Chondrocyte (in vitro differentiated cells): Measurements from ENCODE around the gene RNF166. TPM values are rescaled to one million over a fixed set of nuclear protein-coding genes. Genes with fewer than 3 reads are reported as not detected.

Experiments used
- DNase-seq: peaks from one replicate; pipeline ENCODE4 v3.0.0; 2021; ENCODE audit warnings: mixed read lengths, low spot score
- H3K27ac Mint-ChIP-seq: one replicate; pipeline ENCODE4 v1.8.0; 2021; ENCODE audit warnings: mild to moderate bottlenecking, moderate library complexity, mixed read lengths; ENCODE audit not compliant: unreplicated experiment
- H3K27me3 Mint-ChIP-seq: 2 replicates; pipeline ENCODE4 v1.8.0; 2021; ENCODE audit warnings: low read depth, mixed read lengths
- H3K36me3 Mint-ChIP-seq: 2 replicates; pipeline ENCODE4 v1.8.0; 2021; ENCODE audit warnings: low read depth, mixed read lengths
- H3K4me1 Mint-ChIP-seq: 2 replicates; pipeline ENCODE4 v1.8.0; 2021; ENCODE audit warnings: low read depth, mild to moderate bottlenecking, mixed read lengths
- H3K4me3 Mint-ChIP-seq: one replicate; pipeline ENCODE4 v1.8.0; 2021; ENCODE audit warnings: mild to moderate bottlenecking, moderate library complexity, mixed read lengths; ENCODE audit not compliant: unreplicated experiment
- H3K9me3 Mint-ChIP-seq: 2 replicates; pipeline ENCODE4 v1.8.0; 2021; ENCODE audit warnings: low read depth, mixed read lengths
- total RNA-seq: library from RNA; stranded (reverse); gene quantifications from 3 replicates; pipeline ENCODE4 v1.2.1, GENCODE V29; 2021
- TF ChIP-seq, protein P1 (sequence below): fragments of 200-600 bp; sonication (generic); IDR thresholded peaks from 2 replicates; pipeline ENCODE4 v1.5.0; 2021; ENCODE audit warnings: antibody characterized with exemption, mild to moderate bottlenecking, moderate library complexity

The RNF166 gene
- total RNA-seq, 1 donor from 2014 or later, result 12.8 TPM

DNA sequence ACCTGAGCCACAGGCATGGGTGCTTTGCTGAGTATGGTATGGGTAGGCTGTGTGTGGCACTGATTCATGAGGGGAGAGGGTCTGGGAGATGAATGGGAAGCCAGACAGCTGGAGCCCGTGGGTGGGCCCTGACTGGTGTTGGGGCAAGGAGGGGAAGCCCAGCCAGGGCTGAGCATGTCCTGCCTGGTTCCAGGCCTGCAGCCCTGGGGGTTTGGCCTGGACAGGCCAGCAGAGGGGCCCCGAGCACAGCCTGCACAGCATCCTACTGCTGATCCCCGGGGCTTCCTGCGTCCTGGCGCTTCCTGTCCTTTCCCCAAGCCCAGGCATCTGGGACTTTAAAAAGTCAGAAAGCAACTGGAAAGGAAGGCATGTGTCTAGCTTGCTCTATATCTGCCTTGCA is 38.7 kb downstream of the RNF166 start:
- TF ChIP-seq, protein P1, sequence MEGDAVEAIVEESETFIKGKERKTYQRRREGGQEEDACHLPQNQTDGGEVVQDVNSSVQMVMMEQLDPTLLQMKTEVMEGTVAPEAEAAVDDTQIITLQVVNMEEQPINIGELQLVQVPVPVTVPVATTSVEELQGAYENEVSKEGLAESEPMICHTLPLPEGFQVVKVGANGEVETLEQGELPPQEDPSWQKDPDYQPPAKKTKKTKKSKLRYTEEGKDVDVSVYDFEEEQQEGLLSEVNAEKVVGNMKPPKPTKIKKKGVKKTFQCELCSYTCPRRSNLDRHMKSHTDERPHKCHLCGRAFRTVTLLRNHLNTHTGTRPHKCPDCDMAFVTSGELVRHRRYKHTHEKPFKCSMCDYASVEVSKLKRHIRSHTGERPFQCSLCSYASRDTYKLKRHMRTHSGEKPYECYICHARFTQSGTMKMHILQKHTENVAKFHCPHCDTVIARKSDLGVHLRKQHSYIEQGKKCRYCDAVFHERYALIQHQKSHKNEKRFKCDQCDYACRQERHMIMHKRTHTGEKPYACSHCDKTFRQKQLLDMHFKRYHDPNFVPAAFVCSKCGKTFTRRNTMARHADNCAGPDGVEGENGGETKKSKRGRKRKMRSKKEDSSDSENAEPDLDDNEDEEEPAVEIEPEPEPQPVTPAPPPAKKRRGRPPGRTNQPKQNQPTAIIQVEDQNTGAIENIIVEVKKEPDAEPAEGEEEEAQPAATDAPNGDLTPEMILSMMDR, result no peak
- Mint-ChIP-seq H3K27me3 (no peaks in the 10 kb centered on the region), H3K27ac (no peak overlapping the region), H3K36me3 (no peaks in the 10 kb centered on the region), H3K4me3 (no peak overlapping the region), H3K4me1 (peaks cover 4% of the 10 kb centered on the region), H3K9me3 (no peaks in the 10 kb centered on the region)
- no peak for DNase-seq

DNA sequence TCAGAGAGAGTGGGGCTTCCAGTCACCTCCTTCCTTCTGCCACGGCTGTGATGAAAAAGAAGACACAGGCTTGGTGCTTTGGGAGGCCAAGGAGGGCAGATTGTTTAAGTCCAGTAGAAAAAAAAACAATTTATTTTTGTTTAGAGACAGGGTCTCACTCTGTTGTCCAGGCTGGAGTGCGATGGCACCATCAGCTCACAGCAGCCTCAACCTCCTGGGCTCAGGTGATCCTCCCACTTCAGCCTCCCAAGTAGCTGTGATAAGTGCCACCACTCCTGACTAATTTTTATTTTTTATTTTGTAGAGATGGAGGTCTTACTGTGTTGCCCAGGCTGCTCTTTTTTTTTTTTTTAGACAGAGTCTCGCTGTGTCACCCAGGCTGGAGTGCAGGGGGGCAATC is 40.6 kb downstream of the RNF166 start:
- TF ChIP-seq, protein P1, result no peak
- Mint-ChIP-seq H3K4me3 (no peak overlapping the region), H3K27me3 (no peaks in the 10 kb centered on the region), H3K27ac (no peak overlapping the region), H3K4me1 (peaks cover 16% of the 10 kb centered on the region), H3K36me3 (no peaks in the 10 kb centered on the region), H3K9me3 (no peaks in the 10 kb centered on the region)
- no peak for DNase-seq

DNA sequence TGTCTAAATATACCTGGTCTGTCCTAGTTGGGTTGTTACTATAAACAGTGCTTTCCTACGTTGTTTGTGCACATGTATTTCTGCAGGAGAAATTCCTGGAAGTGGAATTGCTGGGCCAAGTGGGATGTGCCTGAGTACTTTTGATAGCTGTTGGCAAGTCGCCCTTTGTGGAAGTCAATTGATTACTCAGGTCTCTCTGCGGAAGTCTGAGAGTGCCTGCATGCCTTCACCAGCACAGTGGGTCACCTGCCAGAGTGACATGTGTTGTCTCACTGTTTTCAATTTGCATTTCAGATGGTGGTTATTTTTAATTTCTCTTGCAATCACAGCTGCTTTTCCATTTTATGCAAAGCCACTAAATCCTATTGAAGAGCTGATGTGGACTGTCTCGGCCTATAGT is 41.1 kb downstream of the RNF166 start:
- TF ChIP-seq, protein P1, result no peak
- Mint-ChIP-seq H3K27ac (no peak overlapping the region), H3K27me3 (no peaks in the 10 kb centered on the region), H3K4me3 (no peak overlapping the region), H3K4me1 (peaks cover 16% of the 10 kb centered on the region), H3K9me3 (no peaks in the 10 kb centered on the region), H3K36me3 (no peaks in the 10 kb centered on the region)
- DNase-seq, result no peak

DNA sequence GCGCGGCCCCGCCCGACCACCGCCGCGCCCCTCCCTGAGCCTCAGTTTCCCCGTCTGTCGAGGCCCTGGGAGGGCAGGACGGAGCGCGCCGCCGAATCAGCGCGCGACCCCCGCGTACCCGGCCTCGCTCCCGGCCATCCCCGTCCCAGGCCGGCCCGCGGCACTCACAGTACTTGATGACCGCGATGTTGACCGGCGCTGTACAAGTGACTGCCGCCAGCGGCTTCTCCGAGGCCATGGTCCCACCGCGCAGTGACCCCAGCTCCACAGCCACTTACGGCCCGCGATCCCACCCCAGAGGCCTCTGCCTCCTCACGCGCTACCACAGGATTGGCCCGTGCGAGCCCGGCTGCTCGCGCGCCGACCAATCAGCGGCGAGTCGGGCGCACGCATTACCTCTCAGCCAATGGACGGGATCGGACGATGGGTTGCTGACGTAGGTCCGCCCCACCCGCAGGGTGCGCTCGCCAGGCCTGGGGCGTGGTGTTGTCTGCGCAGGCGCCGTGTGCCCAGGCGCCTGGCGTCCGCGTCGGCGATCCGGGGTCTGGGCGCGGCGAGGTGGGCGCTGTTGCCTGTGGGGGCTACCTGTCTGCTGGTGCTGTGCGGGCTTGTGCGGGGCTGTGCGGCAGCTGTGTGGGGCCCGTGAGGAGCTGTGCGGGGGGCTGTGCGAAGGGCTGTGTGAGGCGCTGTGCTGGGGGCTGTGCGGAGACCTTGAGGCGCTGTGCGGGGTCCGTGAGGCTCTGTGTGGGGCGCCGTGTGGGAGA is 43.2 kb downstream of the RNF166 start, which contains the start of gene MVD:
TSS of gene MVD (minus strand) at position 249 of the 764 bp plus-strand sequence. CDS start at position 238, 11 bp downstream.
- H3K27me3 Mint-ChIP-seq, result no peaks in the 10 kb centered on the region
- H3K4me3 Mint-ChIP-seq, result peak within 1 kb of the TSS; percentile 84
- no peaks in the 10 kb centered on the region for H3K36me3 Mint-ChIP-seq
- H3K9me3 Mint-ChIP-seq, result no peaks in the 10 kb centered on the region
- DNase-seq, result peak; percentile 99
- TF ChIP-seq, protein P1, result no peak
- H3K27ac Mint-ChIP-seq, result peak within 1 kb of the TSS; percentile 92
- peaks cover 16% of the 10 kb centered on the region for H3K4me1 Mint-ChIP-seq

DNA sequence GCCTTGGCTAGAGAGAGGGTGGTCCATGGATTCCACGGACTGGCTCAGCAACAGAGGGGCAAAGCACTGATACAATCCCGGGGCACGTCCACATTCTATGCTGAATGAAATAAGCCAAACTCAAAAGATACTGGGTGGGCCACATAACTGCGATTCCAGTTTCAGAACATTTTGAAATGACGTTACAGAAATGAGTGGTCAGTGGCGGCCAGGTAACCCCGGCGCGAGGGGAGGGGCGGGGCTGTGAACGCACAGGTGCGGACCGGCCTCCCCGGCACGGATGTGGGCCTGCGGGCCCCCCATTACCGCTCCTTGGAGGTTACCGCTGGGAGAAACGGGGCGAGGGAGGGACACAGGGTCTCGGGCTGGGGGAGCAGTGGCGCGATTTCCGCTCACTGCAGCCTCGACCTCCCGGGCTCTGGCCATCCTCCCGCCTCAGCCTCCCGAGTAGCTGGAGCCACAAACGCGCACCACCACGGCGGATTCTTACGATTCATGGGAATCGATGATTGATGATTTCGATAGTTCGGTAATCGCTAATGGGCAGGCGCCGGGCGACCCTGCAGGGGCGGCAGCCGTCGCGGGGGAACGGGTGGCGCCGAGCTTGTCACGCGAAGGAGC is 43.9 kb downstream of the RNF166 start:
- no peak for DNase-seq

More for the DNA sequence above, 43.9 kb downstream of the RNF166 start:
- Mint-ChIP-seq H3K4me1 (peaks cover 16% of the 10 kb centered on the region), H3K27ac (peak overlapping the region; percentile 91), H3K4me3 (peak overlapping the region; percentile 84), H3K9me3 (no peaks in the 10 kb centered on the region), H3K36me3 (no peaks in the 10 kb centered on the region), H3K27me3 (no peaks in the 10 kb centered on the region)
- TF ChIP-seq, protein P1, result no peak
